OCI-LY7 (cell line): ENCODE measurements around the gene UBA52. TPM values are rescaled to one million over a fixed set of nuclear protein-coding genes. Genes with fewer than 3 reads are reported as not detected.

Experiments used
- BruUV-seq: library from RNA; stranded (reverse); fragments of 400-500 nt; replicated peaks from 2 replicates; lab custom pipeline; 2021; lab: Mats Ljungman, UMichigan
- CTCF ChIA-PET: fragments of 300-600 bp; sonication (Branson Sonifier 250); formaldehyde crosslinking; loops from one replicate; lab custom pipeline; 2022; ENCODE audit warnings: antibody characterized with exemption; ENCODE audit not compliant: unreplicated experiment; lab: Charles Lee
- POLR2A ChIA-PET: fragments of 300-600 bp; sonication (Branson Sonifier 250); formaldehyde crosslinking; loops from one replicate; lab custom pipeline; 2022; ENCODE audit warnings: antibody characterized with exemption; lab: Charles Lee
- DNase-seq: peaks from one replicate; pipeline ENCODE4 v3.0.0-alpha.2; 2015; ENCODE audit warnings: low spot score
- H2AFZ ChIP-seq: fragments of 200-600 bp; sonication (generic), shearing (Covaris generic); 2 replicates; pipeline ENCODE4 v1.6.1; 2014; ENCODE audit warnings: mild to moderate bottlenecking, antibody characterized with exemption, low read length, moderate library complexity
- H3K27ac ChIP-seq: fragments of 200-600 bp; sonication (generic); 2 replicates; pipeline ENCODE4 v1.5.1; 2014; ENCODE audit warnings: mixed run types, low read depth, mild to moderate bottlenecking, moderate library complexity, low read length, inconsistent platforms; ENCODE audit not compliant: poor library complexity, severe bottlenecking
- H3K36me3 ChIP-seq: fragments of 200-600 bp; sonication (generic); 2 replicates; pipeline ENCODE4 v1.6.1; 2014; ENCODE audit warnings: mild to moderate bottlenecking, antibody characterized with exemption, low read length, moderate library complexity, mixed read lengths; ENCODE audit not compliant: insufficient read depth
- H3K4me1 ChIP-seq: fragments of 200-600 bp; sonication (generic); 2 replicates; pipeline ENCODE4 v1.5.1; 2014; ENCODE audit warnings: mild to moderate bottlenecking, low read length; ENCODE audit not compliant: insufficient read depth, poor library complexity, severe bottlenecking
- H3K4me2 ChIP-seq: fragments of 200-600 bp; sonication (generic); 2 replicates; pipeline ENCODE4 v1.6.1; 2014; ENCODE audit warnings: mild to moderate bottlenecking, low read length
- H3K4me3 ChIP-seq: fragments of 200-600 bp; sonication (generic); 2 replicates; pipeline ENCODE4 v1.5.1; 2014; ENCODE audit warnings: mild to moderate bottlenecking, low read depth, low read length; ENCODE audit not compliant: poor library complexity, severe bottlenecking
- H3K79me2 ChIP-seq: fragments of 200-600 bp; sonication (generic); 2 replicates; pipeline ENCODE4 v1.6.1; 2016; ENCODE audit warnings: low read depth, mild to moderate bottlenecking, low read length, moderate library complexity, mixed read lengths; ENCODE audit not compliant: insufficient read depth
- H3K9me2 ChIP-seq: fragments of 200-600 bp; sonication (generic); 2 replicates; pipeline ENCODE4 v1.6.1; 2016; ENCODE audit warnings: mild to moderate bottlenecking, low read length, mixed read lengths; ENCODE audit not compliant: insufficient read depth
- H3K9me3 ChIP-seq: fragments of 200-600 bp; sonication (generic); 2 replicates; pipeline ENCODE4 v1.6.1; 2014; ENCODE audit warnings: mild to moderate bottlenecking, mixed run types, low read length, mixed read lengths
- H4K20me1 ChIP-seq: fragments of 200-600 bp; sonication (generic); 2 replicates; pipeline ENCODE4 v1.6.1; 2014; ENCODE audit warnings: mild to moderate bottlenecking, antibody characterized with exemption, low read length, moderate library complexity, mixed read lengths; ENCODE audit not compliant: insufficient read depth
- CTCF ChIP-seq: fragments of 200-600 bp; sonication (generic); conservative IDR thresholded peaks from 2 replicates; pipeline ENCODE4 v1.5.1; 2014; ENCODE audit warnings: mild to moderate bottlenecking, antibody characterized with exemption, low read length, moderate library complexity, mixed read lengths
- EZH2phosphoT487 ChIP-seq: fragments of 200-600 bp; sonication (generic); IDR thresholded peaks from 2 replicates; pipeline ENCODE4 v1.6.1; 2018; ENCODE audit warnings: low read depth, borderline replicate concordance, mild to moderate bottlenecking, mixed run types, antibody characterized with exemption, low read length, moderate library complexity, mixed read lengths
- intact Hi-C: fragments of 100-400 bp; cut with micrococcal nuclease; formaldehyde crosslinking; loops from one replicate; pipeline ENCODE4 v1.10.0; 2022; ENCODE audit not compliant: unreplicated experiment
- total RNA-seq, 2 experiments: library from RNA; depleted of rRNA in 1 of 2; stranded (reverse); fragments of >200 nt in 1 of 2; shearing (Covaris generic) in 1 of 2; gene quantifications; 2 replicates each; pipeline ENCODE4 v1.2.3, GENCODE V29; 2014 to 2022

UBA52 gene
- total RNA-seq, 2 experiments from 2014 or later, result 1,496 to 1,580 TPM

GRCh38 chr19:18523841-18524240 is 47.8 kb upstream of the UBA52 start:
- Histone ChIP-seq H3K79me2 (peaks cover 26% of the 10 kb centered on the region), H3K36me3 (no peaks in the 10 kb centered on the region), H3K9me3 (no peaks in the 10 kb centered on the region), H4K20me1 (no peaks in the 10 kb centered on the region), H3K27ac (no peak overlapping the region), H3K9me2 (no peaks in the 10 kb centered on the region), H2AFZ (no peak overlapping the region), H3K4me3 (no peak overlapping the region), H3K4me1 (peaks cover 14% of the 10 kb centered on the region), H3K4me2 (no peak overlapping the region)
- no TSS peak for BruUV-seq
- intact Hi-C loops, result loop anchor here (2.0 to 10.0 kb wide), 4 partner anchors 33 to 999 kb away; partner anchors contain the start of gene KXD1
- no peak for DNase-seq
- ChIA-PET CTCF (no interaction called here), POLR2A (interaction anchor here (0.6 to 2.0 kb wide), 2 partner anchors 48 to 514 kb away, joined by 5 to 7 read pairs; partner anchors contain the start of gene UBA52)
- TF ChIP-seq EZH2phosphoT487 (no peak), CTCF (no peak)

GRCh38 chr19:18526316-18526715 is 45.3 kb upstream of the UBA52 start:
- peaks cover 6% of the 10 kb centered on the region for H3K4me1 ChIP-seq
- H3K79me2 ChIP-seq, result peaks cover 2% of the 10 kb centered on the region; the same call in 1 of the 2 replicates
- ChIA-PET POLR2A (interaction anchor here (0.7 to 1.2 kb wide), 2 partner anchors 8 to 53 kb away, joined by 3 to 5 read pairs; no protein-coding TSS in a partner anchor), CTCF (interaction anchor here (1.0 kb wide), 1 partner anchor 32 kb away, joined by 3 read pairs; no protein-coding TSS in a partner anchor)
- H3K36me3 ChIP-seq, result peaks cover 2% of the 10 kb centered on the region
- H3K9me2 ChIP-seq, result no peaks in the 10 kb centered on the region
- no peaks in the 10 kb centered on the region for H4K20me1 ChIP-seq
- H3K4me3 ChIP-seq, result no peak overlapping the region
- no peak overlapping the region for H3K27ac ChIP-seq
- no TSS peak for BruUV-seq
- no peak overlapping the region for H2AFZ ChIP-seq
- DNase-seq, result no peak
- intact Hi-C loops, result loop anchor here (10.0 kb wide), 2 partner anchors 638 to 1002 kb away; a partner anchor contains a TSS
- no peak for TF ChIP-seq CTCF
- TF ChIP-seq EZH2phosphoT487, result no peak
- no peaks in the 10 kb centered on the region for H3K9me3 ChIP-seq
- H3K4me2 ChIP-seq, result no peak overlapping the region

- POLR2A ChIA-PET, result interaction anchor here (0.6 to 1.1 kb wide), 2 partner anchors 8 to 285 kb away, joined by 3 to 4 read pairs; partner anchors contain the start of gene ELL
- H3K79me2 ChIP-seq, result no peaks in the 10 kb centered on the region
- intact Hi-C loops, result loop anchor here (10.0 kb wide), 2 partner anchors 635 to 1005 kb away; a partner anchor contains a TSS
- no peaks in the 10 kb centered on the region for H3K9me3 ChIP-seq
- CTCF ChIA-PET, result no interaction called here
- H3K27ac ChIP-seq, result no peak overlapping the region
- DNase-seq, result no peak
- H3K4me1 ChIP-seq, result peaks cover 2% of the 10 kb centered on the region
- H4K20me1 ChIP-seq, result no peaks in the 10 kb centered on the region
- peaks cover 18% of the 10 kb centered on the region for H3K36me3 ChIP-seq
- TF ChIP-seq EZH2phosphoT487, result no peak
- TF ChIP-seq CTCF, result no peak
- no peak overlapping the region for H3K4me2 ChIP-seq
- no TSS peak for BruUV-seq
- H2AFZ ChIP-seq, result no peak overlapping the region
- no peaks in the 10 kb centered on the region for H3K9me2 ChIP-seq
- no peak overlapping the region for H3K4me3 ChIP-seq
Measured at GRCh38 chr19:18529782-18530181, 41.9 kb upstream of the UBA52 start.
